HG02938 (cell line): Measurements from ENCODE around the gene CDHR5.
"Not testable (repeated sequence)": the region's sequence is repeated elsewhere in the genome, so short reads cannot be mapped to it uniquely, and the experiment has no call there.

ENCODE experiments used
- ATAC-seq: cut with Tn5 transposase; IDR thresholded peaks from one replicate; pipeline ENCODE4 v1.9.1; 2021; ENCODE audit warnings: mild to moderate bottlenecking, moderate library complexity; ENCODE audit not compliant: unreplicated experiment

CDHR5 gene

GRCh38 chr11:624705-625635, at the start of gene CDHR5:
Gene CDHR5, minus strand, starts transcription at chr11:624955. Its CDS starts 53 bp downstream, at chr11:624902.
- ATAC-seq: no peak

DNA sequence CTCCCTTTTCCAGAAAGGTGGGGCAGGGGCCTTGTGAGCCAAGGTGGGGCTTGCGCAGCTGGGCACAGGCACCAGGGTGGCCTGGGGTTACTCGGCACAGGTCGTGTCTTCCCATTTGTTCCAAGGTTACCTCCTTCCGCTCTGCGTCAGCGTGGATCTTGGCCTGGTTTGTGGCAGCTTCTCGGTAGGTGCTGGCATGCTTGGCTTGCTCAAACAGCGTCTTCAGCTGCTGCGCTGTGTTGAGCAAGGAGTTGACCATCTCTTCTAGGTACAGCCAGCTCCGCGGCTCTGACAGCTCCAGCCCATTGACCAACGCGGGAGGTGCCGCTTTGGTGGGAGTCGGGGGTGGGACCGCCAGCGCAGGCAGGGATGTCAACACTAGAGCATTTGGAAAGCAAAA, 49.7 kb upstream of the CDHR5 start:
- no peak for ATAC-seq

DNA sequence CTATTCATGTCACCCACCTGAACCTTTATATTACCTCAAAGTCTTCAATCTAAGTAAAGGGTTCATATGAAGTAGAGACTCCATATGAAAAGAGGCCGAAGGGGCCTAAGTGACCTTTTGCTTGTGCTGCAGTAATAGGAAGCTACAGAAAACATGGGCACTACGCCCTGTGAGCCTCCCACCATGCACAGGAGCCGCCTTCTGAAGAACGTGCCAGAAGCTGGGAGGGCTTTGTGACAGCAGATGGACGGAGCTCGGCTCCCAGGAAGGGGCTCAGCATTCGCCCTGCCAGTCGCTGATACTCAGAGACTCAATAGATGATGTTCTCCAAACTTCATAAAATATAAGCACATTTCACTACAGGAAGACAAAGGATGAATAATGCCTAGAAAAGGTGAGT, 49.1 kb upstream of the CDHR5 start:
- no peak for ATAC-seq

GRCh38 chr11:665704-666281, 41.0 kb upstream of the CDHR5 start:
- ATAC-seq: no peak

DNA sequence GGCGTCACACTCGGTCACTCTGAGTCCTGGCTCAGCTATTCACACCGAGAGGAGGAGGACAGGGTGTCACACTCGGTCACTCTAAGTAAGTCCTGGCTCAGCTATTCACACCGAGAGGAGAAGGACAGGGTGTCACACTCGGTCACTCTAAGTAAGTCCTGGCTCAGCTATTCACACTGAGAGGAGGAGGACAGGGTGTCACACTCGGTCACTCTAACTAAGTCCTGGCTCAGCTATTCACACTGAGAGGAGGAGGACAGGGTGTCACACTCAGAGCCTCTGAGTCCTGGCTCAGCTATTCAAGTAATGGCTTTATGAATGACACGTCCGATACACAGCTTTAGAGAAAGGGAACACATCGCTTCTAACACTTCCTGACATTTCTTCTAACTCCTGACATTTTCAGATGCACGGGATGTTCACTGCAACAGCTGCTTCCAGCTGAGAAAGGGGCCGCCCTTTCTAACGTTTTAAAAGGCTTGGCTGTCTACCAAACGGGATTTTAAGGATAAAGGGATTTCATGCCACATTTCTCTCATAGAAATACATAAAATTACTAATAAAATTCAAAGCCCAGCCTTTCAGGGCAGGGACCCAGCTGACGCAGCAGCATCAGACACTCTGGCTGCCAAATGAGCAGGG, 40.4 kb upstream of the CDHR5 start:
- no peak for ATAC-seq

DNA sequence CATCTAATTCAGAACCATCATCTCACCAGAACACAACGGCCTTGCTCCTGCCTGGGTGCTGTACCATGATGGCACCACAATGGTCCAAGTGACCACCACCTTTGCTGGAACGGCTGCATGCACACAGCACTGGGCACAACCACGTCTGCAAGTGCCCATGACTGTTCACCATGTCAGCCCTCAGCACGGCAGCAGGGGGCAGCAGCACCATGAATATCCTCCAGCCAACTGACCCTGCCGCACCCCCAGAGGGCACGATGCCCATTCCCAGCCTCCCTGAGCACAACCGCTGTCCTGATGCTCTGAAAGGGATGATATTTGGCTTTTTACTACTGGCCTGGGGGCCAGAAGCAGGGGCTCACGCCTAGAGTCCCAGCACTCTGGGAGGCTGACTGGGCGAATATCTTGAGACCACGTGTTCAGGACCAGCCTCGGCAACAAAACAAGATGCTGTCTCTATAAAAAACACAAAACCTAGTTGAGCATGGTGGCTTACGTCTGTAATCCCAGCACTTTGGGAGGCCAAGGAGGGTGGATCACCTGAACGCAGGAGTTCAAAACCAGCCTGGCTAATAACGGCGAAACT, 38.0 kb upstream of the CDHR5 start:
- ATAC-seq: no peak

GRCh38 chr11:660681-661444, 36.1 kb upstream of the CDHR5 start:
- ATAC-seq: no peak

DNA sequence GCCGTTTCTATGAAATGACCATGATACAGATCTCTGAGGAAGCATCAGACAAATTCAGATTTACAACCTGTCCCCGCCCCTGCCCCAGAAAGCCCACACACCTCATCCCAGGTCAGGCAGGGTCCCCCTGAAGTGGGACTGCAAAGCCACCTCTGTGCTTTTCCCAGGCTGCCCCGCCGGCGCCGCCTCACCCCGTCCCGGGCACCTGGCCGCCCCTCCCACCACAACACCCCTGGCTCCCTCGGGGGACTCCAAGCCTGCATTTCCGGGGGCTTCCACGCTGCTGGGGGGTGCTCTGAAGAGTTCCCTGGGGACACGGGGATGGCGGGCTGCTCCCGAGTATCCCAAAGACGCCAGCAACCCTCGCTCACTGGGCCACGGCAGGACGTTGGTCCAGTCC, 35.5 kb upstream of the CDHR5 start:
- no peak for ATAC-seq

- ATAC-seq: no peak
These were observed 34.9 kb upstream of the CDHR5 start for GRCh38 chr11:659532-660085.

GRCh38 chr11:657691-658126, 33.0 kb upstream of the CDHR5 start:
- no peak for ATAC-seq

DNA sequence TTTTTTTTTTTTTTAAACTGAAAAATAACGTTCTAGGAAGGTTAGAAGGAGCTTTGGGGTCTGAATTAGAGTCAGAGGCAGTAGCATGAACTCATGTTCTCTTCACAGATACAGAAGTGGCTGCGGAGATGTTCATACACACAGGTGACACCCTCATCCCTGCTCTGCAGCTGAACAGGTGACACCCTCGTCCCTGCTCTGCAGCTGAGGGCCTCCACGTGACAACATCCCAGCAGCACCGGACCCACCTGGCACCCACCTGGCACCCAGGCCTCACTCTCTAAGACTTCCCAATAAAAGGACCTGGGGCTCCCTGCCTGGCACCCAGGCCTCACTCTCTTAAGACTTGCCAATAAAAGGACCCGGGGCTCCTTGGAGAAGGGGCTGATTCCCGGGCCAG, 32.1 kb upstream of the CDHR5 start:
- no peak for ATAC-seq

- ATAC-seq: no peak
These were observed 31.7 kb upstream of the CDHR5 start for GRCh38 chr11:656426-656825.

DNA sequence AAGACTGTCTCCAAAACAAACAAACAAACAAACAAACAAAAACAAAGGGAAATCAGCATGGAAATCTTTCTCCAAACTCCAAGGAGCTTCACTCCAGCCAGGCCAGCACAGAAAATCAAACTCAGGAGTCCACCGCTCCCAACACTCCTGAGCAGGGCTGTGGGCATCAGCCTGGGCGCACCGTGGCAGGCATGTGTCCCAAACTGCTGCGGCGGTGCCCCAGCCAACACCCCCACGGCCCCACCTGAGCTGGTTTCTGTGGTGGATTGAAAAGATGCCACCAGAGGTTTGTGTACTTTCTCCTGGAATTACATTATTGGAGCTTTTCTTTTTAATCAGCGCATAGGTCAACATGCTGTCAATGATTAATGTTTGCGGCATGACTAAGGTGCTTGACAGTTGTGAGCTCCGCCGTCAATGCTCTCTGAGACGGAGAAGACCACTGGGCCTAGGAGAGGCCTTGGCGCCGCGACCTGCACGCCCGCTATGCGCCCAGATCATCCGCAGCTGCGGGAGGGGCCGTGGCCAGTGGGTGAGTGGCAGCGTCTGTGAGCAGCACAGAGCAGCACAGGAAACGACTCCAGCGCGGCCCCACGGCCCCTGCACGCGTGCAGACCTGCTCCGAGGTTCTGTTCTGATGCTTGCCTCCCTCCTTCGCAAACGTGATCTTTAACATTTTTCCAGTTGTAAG, 30.4 kb upstream of the CDHR5 start:
- ATAC-seq: no peak

DNA sequence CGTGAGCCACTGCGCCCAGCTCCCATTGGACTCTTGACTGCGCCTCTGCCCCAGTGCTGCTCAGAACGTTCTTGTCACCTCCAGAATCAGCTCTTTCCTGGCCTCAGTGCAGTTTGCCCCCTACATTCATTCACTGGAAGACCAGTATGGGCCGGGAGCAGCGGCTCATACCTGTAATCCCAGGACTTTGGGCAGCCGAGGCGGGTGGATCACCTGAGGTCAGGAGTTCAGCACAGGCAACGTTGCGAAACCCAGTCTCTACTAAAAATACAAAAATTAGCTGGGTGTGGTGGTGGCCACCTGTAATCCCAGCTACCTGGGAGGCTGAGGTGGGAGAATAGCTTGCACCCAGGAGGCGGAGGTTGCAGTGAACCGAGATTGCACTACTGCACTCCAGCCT, 29.7 kb upstream of the CDHR5 start:
- ATAC-seq: not testable (repeated sequence)

- ATAC-seq: no peak
These were observed 29.1 kb upstream of the CDHR5 start for GRCh38 chr11:653837-654236.

DNA sequence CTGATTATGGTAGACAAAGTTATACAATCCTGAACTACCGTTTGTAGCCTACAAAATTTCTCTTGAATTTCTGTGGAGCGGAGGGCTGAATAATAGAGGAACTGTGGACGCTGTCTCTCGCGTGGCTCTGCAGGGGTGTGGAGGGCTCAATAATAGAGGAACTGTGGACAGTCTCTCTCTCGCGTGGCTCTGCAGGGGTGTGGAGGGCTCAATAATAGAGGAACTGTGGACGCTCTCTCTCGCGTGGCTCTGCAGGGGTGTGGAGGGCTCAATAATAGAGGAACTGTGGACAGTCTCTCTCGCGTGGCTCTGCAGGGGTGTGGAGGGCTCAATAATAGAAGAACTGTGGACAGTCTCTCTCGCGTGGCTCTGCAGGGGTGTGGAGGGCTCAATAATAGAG, 28.4 kb upstream of the CDHR5 start:
- ATAC-seq: not testable (repeated sequence)

- no peak for ATAC-seq
These were observed 25.7 kb upstream of the CDHR5 start for GRCh38 chr11:650482-650881.

DNA sequence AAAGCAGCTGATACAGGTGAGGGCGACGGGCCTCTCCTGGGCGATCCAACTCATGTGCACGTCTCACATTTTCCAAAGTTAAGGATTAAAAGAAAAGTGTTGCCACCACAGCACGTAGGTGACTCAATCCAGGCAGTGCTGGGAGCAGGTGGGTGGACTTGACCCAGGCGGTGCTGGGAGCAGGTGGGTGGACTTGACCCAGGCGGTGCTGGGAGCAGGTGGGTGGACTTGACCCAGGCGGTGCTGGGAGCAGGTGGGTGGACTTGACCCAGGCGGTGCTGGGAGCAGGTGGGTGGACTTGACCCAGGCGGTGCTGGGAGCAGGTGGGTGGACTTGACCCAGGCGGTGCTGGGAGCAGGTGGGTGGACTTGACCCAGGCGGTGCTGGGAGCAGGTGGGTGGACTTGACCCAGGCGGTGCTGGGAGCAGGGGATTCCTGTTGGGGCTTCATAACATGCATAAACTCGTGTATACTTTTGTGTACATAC, 23.0 kb upstream of the CDHR5 start:
- ATAC-seq: not testable (repeated sequence)

DNA sequence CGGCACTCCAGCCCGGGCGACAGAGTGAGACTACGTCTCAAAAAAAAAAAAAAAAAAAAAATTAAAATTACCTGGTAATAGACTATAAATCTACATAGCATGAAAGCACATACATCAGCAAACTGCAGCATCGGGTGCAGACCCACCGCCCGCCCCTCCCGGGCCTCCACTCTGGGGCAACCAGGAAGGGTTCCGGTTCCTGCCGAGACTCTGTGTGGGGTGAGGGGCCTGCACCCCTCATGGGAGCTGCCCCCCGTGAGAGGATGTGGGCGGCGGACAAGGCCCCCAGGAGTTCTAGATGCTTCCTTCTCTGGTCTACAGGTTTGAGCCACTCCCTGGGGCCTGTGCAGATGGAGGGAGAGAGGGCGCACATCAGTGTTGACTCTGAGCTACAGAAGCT, 21.5 kb upstream of the CDHR5 start:
- no peak for ATAC-seq

GRCh38 chr11:645536-645935, 20.8 kb upstream of the CDHR5 start:
- ATAC-seq: no peak
